Neural crest cell (in vitro differentiated cells): ENCODE measurements around the gene SYNJ2BP. TPM values are rescaled to one million over a fixed set of nuclear protein-coding genes. Genes with fewer than 3 reads are reported as not detected.
"Not testable (repeated sequence)": the region's sequence is repeated elsewhere in the genome, so short reads cannot be mapped to it uniquely, and the experiment has no call there.

Experiments
- DNase-seq: peaks from one replicate; pipeline ENCODE4 v3.0.0; 2021; ENCODE audit warnings: low read depth, mixed read lengths, low spot score
- H3K27ac Mint-ChIP-seq: one replicate; pipeline ENCODE4 v1.8.0; 2021; ENCODE audit warnings: mild to moderate bottlenecking, mixed read lengths; ENCODE audit not compliant: unreplicated experiment
- H3K27me3 Mint-ChIP-seq: 2 replicates; pipeline ENCODE4 v1.8.0; 2021; ENCODE audit warnings: low read depth, mild to moderate bottlenecking, mixed read lengths
- H3K36me3 Mint-ChIP-seq: 2 replicates; pipeline ENCODE4 v1.8.0; 2021; ENCODE audit warnings: low read depth, mild to moderate bottlenecking, mixed read lengths
- H3K4me1 Mint-ChIP-seq: 2 replicates; pipeline ENCODE4 v1.8.0; 2021; ENCODE audit warnings: mixed read lengths
- H3K4me3 Mint-ChIP-seq: one replicate; pipeline ENCODE4 v1.8.0; 2021; ENCODE audit warnings: mild to moderate bottlenecking, mixed read lengths
- H3K9me3 Mint-ChIP-seq: 2 replicates; pipeline ENCODE4 v1.8.0; 2021; ENCODE audit warnings: mixed read lengths
- CTCF ChIP-seq: fragments of 200-600 bp; sonication (generic); conservative IDR thresholded peaks from 2 replicates; pipeline ENCODE4 v1.5.0; 2021; ENCODE audit warnings: antibody characterized with exemption, mild to moderate bottlenecking
- total RNA-seq: library from RNA; stranded (reverse); gene quantifications from 2 replicates; pipeline ENCODE4 v1.2.1, GENCODE V29; 2021

Gene SYNJ2BP
- total RNA-seq, 1 donor from 2014 or later, result 27.0 TPM

- no peak for TF ChIP-seq CTCF
These were observed 24.8 kb upstream of the SYNJ2BP start for GRCh38 chr14:70441641-70442040.

GRCh38 chr14:70436867-70437266 is 20.0 kb upstream of the SYNJ2BP start:
- H3K27me3 Mint-ChIP-seq, result no peaks in the 10 kb centered on the region
- no peak overlapping the region for H3K4me3 Mint-ChIP-seq
- H3K36me3 Mint-ChIP-seq, result peaks cover 15% of the 10 kb centered on the region
- H3K9me3 Mint-ChIP-seq, result peaks cover 30% of the 10 kb centered on the region
- H3K4me1 Mint-ChIP-seq, result no peaks in the 10 kb centered on the region
- H3K27ac Mint-ChIP-seq, result no peak overlapping the region
- no peak for TF ChIP-seq CTCF
- no peak for DNase-seq

More at GRCh38 chr14:70441641-70442040, 24.8 kb upstream of the SYNJ2BP start:
- Mint-ChIP-seq H3K27me3 (no peaks in the 10 kb centered on the region), H3K9me3 (peaks cover 20% of the 10 kb centered on the region), H3K4me1 (no peaks in the 10 kb centered on the region), H3K27ac (no peak overlapping the region), H3K4me3 (no peak overlapping the region), H3K36me3 (peaks cover 18% of the 10 kb centered on the region)
- no peak for DNase-seq

- H3K4me3 Mint-ChIP-seq, H3K36me3 Mint-ChIP-seq, H3K27ac Mint-ChIP-seq, H3K4me1 Mint-ChIP-seq, DNase-seq: not testable (repeated sequence)
- H3K9me3 Mint-ChIP-seq, result peaks cover 24% of the 10 kb centered on the region
- peaks cover 35% of the 10 kb centered on the region for H3K27me3 Mint-ChIP-seq
These were observed 9.7 kb upstream of the SYNJ2BP start for GRCh38 chr14:70426555-70426954.

GRCh38 chr14:70425354-70425753 is 8.5 kb upstream of the SYNJ2BP start:
- H3K4me3 Mint-ChIP-seq, result no peak overlapping the region
- no peak for TF ChIP-seq CTCF
- peaks cover 42% of the 10 kb centered on the region for H3K27me3 Mint-ChIP-seq
- no peaks in the 10 kb centered on the region for H3K4me1 Mint-ChIP-seq
- H3K27ac Mint-ChIP-seq, result no peak overlapping the region
- H3K36me3 Mint-ChIP-seq, result peaks cover 2% of the 10 kb centered on the region
- H3K9me3 Mint-ChIP-seq, result peaks cover 20% of the 10 kb centered on the region
- no peak for DNase-seq

- no peak for DNase-seq
- Mint-ChIP-seq H3K36me3 (no peaks in the 10 kb centered on the region), H3K27me3 (peaks cover 38% of the 10 kb centered on the region), H3K27ac (no peak overlapping the region), H3K9me3 (peaks cover 12% of the 10 kb centered on the region), H3K4me1 (no peaks in the 10 kb centered on the region), H3K4me3 (no peak overlapping the region)
- TF ChIP-seq CTCF, result no peak
These were observed 5.6 kb upstream of the SYNJ2BP start for GRCh38 chr14:70422538-70422937.

- H3K27ac Mint-ChIP-seq, DNase-seq, H3K36me3 Mint-ChIP-seq, H3K9me3 Mint-ChIP-seq: not testable (repeated sequence)
- H3K4me3 Mint-ChIP-seq, result peak overlapping the region; percentile 45
- H3K4me1 Mint-ChIP-seq, result peaks cover 18% of the 10 kb centered on the region
- peaks cover 29% of the 10 kb centered on the region for H3K27me3 Mint-ChIP-seq
These were observed 2.5 kb upstream of the SYNJ2BP start for GRCh38 chr14:70419270-70419931.
